GM12864 (cell line): ENCODE data around the gene CPT1C.

Experiments
- DNase-seq: peaks from one replicate; pipeline ENCODE4 v3.0.0-alpha.2; 2011; ENCODE audit warnings: low read depth
- H3K4me3 ChIP-seq: 2 replicates; pipeline ENCODE4 v1.5.1; 2011; ENCODE audit warnings: mild to moderate bottlenecking, low read depth, low read length, control low read depth
- CTCF ChIP-seq: IDR thresholded peaks from 2 replicates; pipeline ENCODE4 v1.5.1; 2011; ENCODE audit warnings: low read depth, mild to moderate bottlenecking, moderate library complexity, low read length, control low read depth, inconsistent platforms; ENCODE audit errors: missing control alignments

CPT1C gene

GRCh38 chr19:49727217-49728030 is 36.5 kb downstream of the CPT1C start:
- DNase-seq: no peak
- no peak overlapping the region for H3K4me3 ChIP-seq
- TF ChIP-seq CTCF: no peak

GRCh38 chr19:49730166-49730565 is 39.2 kb downstream of the CPT1C start:
- no peak for DNase-seq
- H3K4me3 ChIP-seq: no peak overlapping the region
- no peak for TF ChIP-seq CTCF

GRCh38 chr19:49738268-49738667 is 47.4 kb downstream of the CPT1C start:
- H3K4me3 ChIP-seq: no peak overlapping the region
- TF ChIP-seq CTCF: no peak
- no peak for DNase-seq

GRCh38 chr19:49739098-49739497 is 48.2 kb downstream of the CPT1C start:
- TF ChIP-seq CTCF: no peak
- DNase-seq: no peak
- H3K4me3 ChIP-seq: no peak overlapping the region

- TF ChIP-seq CTCF: no peak
- no peak for DNase-seq
- H3K4me3 ChIP-seq: no peak overlapping the region
These were observed 49.0 kb downstream of the CPT1C start for GRCh38 chr19:49739933-49740332.

- TF ChIP-seq CTCF: no peak
- no peak overlapping the region for H3K4me3 ChIP-seq
- DNase-seq: no peak
These were observed 50.4 kb downstream of the CPT1C start for GRCh38 chr19:49741210-49741844.

GRCh38 chr19:49744946-49745381 is 54.0 kb downstream of the CPT1C start:
- no peak overlapping the region for H3K4me3 ChIP-seq
- TF ChIP-seq CTCF: no peak
- DNase-seq: no peak
